Stimulated activated CD8-positive, alpha-beta memory T cell treated with anti-CD3 and anti-CD28 coated beads, Interleukin-12 subunit alpha, Interleukin-12 subunit beta, amount 100 ng/mL, for 24 hours (primary cell): ENCODE data around the gene CCDC175.

Experiments
- DNase-seq: peaks from one replicate; pipeline ENCODE4 v3.0.0-alpha.2; 2020; ENCODE audit errors: extremely low read depth

The CCDC175 gene

DNA sequence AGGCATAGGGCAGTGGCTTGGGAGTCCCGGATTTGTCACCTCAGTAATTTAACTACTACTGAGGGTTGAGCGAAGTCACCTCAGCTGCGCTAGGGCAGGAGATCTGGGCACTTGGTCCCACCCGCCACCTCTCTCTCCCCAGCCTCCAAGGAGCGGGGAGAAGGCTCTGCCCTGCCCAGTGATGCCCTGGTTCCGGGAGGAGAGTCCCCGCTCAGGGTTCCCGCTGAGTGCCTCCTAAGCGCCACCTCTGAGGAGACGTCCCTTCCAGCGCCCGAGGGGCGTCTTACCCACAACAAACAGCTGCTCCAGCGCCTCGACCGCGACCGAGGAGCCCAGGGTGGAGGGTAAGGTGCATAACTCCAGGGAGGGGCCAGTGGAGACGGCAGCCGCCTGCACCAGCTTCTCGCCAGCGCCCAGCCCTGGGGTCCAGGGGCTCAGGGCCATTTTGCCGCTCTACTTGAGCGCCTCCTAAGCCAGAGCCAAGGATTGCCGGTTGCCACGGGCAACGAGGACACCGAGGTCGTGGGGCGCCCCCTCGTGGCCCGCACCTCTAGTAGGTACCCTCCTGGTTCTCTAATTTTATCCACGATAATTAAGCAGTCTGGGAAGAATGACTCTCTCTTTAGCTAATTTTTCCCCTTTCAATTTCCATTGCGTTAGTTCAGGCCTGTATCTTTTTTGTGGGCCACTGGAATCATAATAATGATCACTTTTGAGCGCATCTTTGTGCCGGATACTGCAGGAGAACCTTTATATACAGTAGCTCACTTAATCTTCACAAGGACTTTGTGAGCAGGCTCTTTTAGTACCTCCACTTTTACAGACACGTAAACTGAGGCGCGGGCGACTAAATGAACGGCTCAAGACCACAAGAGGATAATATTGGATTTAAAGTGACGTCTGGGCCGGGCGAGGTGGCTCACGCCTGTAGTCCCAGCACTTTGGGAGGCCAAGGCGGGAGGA, at the start of gene CCDC175:
CCDC175 (minus strand) TSS at position 481 of the 963 bp plus-strand sequence; CDS start at position 444, 37 bp downstream.
- DNase-seq, result peak; percentile 67

DNA sequence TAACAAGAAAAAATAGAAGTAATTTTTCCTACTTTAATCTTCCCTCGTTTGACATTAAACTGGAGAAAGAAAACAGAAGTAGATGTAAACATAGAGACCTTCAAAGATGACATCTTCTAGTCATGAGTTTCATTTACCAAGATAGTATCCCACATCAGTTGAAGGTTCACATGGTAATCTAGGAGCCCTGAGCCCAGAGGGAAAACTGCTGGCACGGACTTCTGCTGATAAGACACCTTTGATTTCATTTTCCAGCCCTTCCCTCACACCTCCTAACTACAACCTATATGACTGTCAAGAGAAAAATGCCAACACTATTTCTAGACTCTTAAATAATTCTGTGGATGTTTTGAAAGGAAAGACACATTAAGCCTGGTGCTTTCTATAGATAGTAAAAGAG, 46.0 kb upstream of the CCDC175 start:
- no peak for DNase-seq

DNA sequence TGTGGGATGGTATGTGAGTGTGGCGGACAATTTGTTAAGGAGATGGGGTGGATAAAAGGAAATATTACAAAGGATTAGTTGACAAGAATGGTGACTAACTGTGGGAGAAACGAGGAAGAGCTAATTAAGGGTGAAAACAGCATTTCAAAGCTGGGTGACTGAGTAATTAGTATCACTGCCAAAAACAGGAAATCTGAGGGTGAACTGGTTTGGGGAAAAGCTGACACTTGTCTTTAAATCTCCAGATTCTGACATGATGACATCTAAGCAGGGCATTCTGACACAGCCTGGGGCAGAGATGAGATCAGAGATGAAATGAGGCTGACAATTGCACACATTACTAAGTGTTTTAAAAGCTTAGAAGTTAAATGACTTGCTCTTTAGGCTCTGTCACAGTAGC, 42.4 kb upstream of the CCDC175 start:
- no peak for DNase-seq

DNA sequence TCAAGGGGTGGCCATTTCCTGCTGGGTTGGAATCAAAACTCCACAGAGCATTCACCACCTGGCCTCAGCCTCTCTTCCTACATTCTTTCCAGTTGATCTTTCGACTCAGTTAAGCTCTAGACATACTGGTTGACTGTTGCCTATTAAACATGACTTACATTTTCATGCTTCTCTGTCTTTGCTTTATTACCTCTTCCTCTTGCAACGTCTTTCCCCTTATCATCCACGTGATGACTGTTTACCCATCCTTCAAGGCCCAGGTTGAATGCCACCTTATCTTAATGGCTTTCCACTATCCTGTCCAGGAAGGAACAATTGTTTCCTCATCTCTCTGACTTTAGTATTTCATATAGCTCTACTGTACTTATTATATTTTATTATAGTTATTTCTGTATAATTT, 24.4 kb upstream of the CCDC175 start:
- no peak for DNase-seq

DNA sequence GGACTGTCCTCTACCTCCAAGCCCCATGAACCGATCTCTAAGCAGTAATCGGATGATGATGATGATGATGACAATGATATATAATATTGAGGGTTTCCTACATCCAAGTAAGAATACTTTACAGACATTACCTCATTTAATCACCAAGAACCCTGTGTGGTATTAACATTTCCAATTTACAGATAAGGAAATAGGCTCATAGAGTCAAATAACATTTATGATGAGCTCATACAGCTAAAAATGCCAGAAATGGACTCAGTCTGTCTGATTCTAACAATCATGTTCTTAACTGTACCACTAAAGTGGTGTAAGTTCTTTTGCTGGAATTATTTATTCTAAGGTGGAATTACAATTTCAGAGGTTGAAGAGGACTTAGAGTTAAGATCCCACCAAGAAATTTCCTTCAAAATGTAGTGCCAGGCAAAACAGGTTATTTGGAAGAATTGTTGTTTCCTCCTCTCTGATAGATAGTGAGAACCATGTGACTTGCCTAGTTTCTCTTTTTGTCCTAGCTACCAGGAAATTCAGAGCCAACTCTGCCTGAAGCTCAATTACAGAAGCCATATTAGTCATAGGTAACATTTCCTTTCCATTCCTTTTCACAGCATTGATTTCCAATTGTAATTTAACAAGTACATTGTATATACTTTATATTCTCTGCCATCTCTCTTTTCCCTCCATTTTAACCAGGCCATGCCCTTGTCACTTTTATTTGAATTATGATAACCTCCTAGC, 23.8 kb upstream of the CCDC175 start:
- DNase-seq, result no peak

- no peak for DNase-seq
These were observed 18.5 kb upstream of the CCDC175 start for GRCh38 chr14:59595071-59595470.

- DNase-seq, result no peak
These were observed 15.2 kb upstream of the CCDC175 start for GRCh38 chr14:59591641-59592370.

GRCh38 chr14:59588101-59588500, 11.5 kb upstream of the CCDC175 start:
- DNase-seq, result no peak

DNA sequence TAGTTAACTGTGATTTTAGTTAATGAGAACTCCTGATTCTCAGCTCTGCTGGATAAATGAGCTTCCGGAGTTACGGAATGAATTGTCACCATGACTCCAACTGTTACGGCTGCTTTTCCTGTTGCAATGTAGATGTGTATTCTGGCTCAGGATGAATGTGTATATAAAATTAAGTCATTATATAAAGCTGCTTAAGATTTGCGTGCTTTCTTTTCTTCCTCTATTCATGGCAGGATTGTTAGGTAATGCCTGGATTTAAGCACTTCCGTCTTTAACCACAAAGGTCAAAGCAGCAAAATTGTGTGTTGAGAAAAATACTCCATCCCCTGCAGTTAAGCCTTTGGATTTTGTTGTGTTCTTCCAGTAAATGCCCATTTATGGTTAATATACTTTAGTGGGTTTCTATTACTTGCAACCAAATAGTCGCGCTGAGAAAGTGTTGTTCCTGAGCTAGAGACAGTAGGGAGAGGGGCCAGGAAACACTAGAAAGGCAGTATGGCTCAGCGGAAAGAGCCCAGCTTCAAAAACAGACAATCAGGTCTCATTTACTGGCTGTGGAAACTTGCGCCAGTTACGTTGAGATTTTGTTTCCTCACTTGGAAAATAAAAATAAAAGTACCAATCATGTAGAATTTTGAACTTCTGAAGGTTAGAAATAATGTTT, 9.4 kb upstream of the CCDC175 start:
- DNase-seq, result no peak

DNA sequence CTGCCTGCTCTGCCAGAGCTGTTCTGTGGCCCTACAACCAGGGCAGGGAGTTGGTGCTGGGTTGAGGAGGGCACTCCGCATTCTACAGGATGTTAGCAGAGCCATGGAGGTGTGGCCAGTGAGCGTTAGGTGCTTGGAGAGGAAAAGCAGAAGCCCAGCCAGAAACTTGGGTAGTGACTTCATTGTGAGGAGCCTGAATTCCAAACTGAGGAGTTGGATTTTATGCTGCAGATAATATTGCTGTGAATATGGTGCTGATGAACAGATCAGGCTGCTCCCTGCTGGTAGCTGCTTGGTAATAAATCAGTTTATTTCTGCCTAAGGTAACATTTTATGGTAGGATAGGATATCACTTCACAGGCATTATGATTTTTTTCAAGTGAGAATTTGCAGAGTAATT, 7.1 kb upstream of the CCDC175 start:
- DNase-seq, result no peak

- DNase-seq, result no peak
These were observed 6.4 kb upstream of the CCDC175 start for GRCh38 chr14:59582845-59583509.

GRCh38 chr14:59582161-59582560, 5.5 kb upstream of the CCDC175 start:
- no peak for DNase-seq

DNA sequence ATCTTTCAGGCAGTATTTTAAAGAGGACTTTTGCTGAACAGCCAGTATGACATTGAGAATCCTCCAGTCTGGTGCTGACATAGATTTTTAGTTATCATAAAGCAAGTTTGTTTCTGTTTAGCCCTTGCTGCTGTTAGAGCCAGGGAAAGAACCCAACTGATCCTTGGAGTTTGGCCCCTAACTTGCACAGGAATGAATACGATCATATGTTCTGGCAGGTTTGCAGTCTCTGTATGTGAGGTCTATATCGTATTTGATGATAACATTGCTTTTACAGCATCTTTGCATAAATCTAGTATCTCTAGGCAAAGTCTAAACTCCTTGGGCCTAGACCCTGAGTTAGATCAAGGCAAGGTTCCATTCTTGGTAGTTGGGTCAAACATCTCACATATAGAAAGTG, 4.3 kb upstream of the CCDC175 start:
- no peak for DNase-seq

DNA sequence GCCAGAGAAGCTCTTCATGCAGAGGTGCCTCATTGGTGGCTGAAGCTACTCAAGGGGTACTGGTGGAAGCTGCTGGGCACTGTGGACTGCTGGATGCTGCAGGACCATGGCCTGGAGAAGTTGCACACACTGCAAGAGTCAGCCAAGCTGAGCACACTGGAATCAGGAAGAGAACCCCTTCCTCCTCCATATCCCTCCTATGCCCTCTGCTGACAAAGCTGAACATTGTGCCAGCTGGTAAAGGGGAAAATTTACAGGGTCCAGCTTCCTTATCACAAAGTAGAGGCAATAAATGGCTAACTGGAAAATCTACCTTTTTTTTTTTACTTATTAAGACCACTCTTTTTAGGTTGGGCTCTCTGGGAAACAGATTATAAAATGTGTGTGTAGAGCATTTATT, 6.5 kb downstream of the CCDC175 start:
- DNase-seq, result no peak

GRCh38 chr14:59566725-59567124, 9.9 kb downstream of the CCDC175 start:
- DNase-seq, result no peak

DNA sequence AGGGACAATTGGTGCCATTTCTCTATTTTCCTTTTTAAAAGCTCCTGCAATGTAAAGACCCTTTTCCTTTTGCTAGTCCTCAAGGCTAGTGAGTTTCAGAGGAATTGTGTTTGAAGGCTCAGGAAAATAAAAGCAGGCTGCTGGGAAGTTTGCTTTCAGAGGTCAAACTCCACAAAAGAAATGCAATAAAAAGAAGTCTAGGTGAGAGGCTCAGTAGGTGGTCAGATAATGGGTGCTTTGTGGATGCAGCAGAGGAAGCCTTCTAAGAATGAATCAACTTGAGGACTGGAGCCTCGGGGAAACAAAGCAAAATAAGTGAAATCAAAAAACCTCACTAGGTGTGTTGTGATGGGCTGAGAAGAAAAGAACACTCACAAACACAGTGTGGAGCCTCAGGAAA, 10.3 kb downstream of the CCDC175 start:
- no peak for DNase-seq

DNA sequence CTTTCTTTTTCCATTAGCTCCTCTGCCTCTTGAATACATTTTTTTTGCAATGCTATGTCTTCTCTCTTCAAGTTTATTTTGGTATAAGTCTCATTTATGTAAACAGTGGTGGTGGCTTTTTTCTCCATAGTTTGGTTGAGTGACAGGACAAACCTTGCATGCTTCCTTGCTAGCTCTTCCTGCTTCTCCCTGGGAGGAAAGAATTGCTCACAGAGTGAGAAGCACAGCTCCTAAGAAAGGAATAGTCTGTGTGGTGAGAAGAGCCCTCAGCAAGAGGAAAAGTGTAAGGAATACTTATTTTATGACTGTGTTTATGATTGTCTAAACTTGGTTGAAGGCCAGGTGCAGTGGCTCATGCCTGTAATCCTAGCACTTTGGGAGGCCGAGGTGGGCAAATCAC, 11.5 kb downstream of the CCDC175 start:
- DNase-seq, result no peak

DNA sequence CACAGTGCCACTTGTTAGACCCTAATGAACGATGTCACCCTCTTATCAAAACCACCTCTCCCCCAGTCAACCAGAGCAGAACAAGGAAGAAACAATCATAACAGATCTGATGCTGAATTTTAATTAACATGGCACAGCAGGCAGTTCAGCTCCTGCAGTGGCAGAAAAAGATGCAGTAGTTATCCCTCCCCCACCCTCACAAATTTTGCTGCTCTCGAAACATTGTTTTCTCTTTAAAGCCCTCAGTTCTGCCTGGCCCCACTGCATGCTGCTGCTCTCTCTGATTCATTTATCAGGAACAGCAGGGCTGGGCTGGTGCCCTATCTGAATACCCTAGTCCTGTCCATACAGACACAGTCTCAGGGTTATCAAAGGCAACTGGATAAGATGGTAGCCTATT, 12.2 kb downstream of the CCDC175 start:
- no peak for DNase-seq

DNA sequence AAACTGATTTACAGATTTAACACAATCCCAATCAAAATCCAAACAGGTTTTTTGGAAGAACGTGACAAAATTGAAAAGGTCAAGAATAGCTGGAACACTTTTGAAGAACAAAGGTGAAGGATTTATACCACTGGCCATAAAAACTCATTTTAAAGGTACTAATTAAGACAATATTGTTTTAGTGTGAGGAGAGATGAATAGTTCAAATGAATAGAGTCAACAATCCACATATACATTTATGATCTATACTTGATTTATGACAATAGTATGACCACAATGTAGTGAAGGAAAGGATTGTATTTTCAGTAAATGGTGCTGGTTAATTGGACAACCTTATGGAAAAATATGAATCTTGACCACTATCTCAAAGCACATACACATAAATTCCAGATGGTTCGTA, 29.3 kb downstream of the CCDC175 start:
- no peak for DNase-seq

DNA sequence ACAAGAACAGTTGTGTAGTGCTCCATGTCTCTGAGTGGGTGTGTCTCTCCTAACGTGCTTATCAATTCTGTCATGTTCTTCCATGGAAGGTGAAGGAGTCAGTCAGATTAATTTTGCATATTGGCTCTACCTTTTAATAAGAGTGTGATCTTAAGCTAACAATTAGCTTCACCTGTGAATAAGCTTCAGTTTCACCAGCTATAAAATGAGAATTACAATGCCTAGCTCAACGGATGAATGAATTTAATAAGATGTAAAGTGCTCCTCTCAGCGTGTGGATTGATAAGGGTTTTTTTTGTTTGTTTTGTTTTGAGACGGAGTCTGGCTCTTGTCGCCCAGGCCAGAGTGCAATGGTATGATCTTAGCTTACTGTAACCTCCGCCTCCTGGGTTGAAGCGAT, 32.7 kb downstream of the CCDC175 start:
- no peak for DNase-seq

DNA sequence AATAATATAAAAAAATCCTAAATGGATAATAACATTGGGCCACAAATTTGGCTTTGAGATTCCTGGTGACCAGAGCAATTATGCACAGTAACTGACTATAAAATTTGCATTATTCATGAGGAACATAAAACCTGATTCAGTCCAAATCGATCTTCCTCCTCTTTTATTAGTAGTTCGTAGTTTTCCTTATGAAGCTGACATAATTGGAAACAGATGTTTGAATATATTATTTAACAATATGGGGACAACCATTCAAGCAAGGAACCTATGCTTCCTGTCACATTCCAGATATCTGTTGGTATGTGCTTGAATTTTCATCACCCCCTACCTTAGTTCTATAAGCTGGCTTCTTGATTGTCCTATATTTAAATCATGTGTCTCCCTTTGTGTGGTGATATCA, 34.9 kb downstream of the CCDC175 start:
- no peak for DNase-seq
